Body of pancreas (tissue), 4 donors: ENCODE measurements around the gene ISOC2. TPM values are rescaled to one million over a fixed set of nuclear protein-coding genes. Genes with fewer than 3 reads are reported as not detected.
A peak's percentile ranks its signal among the peaks of the same experiment; 100 is the strongest.

Experiments used
- ATAC-seq: fragments of 150-250 bp; one replicate; pipeline ENCODE4 v1.9.1; 2016
- DNase-seq, 4 donors: peaks; one replicate each; pipeline ENCODE4 v3.0.0-alpha.2; 2019
- H3K27ac ChIP-seq, 4 donors: fragments of 200-600 bp; sonication (generic); 1 replicate in 3 of 4; 2 replicates in 1 of 4; pipeline versions ENCODE4 v1.5.1 to v1.6.1; 2016 to 2019; ENCODE audit warnings: mild to moderate bottlenecking in 1 of 4, mixed read lengths in 1 of 4, moderate library complexity in 1 of 4
- H3K27me3 ChIP-seq, 2 donors: fragments of 200-600 bp; sonication (generic); one replicate each; pipeline ENCODE4 v1.6.0; 2016; ENCODE audit warnings: mild to moderate bottlenecking in 1 of 2
- H3K36me3 ChIP-seq, 2 donors: fragments of 200-600 bp; sonication (generic); replicated peaks in 1 of 2; 2 replicates each; pipeline ENCODE4 v1.5.1; 2016; ENCODE audit warnings: low read depth in 2 of 2; ENCODE audit not compliant: insufficient read depth in 1 of 2
- H3K4me1 ChIP-seq: fragments of 200-600 bp; sonication (generic); one replicate; pipeline ENCODE4 v1.6.0; 2016
- H3K4me3 ChIP-seq, 2 donors: fragments of 200-600 bp; sonication (generic); 1 replicate in 1 of 2; 2 replicates in 1 of 2; pipeline ENCODE4 v1.5.1; 2016 to 2019
- H3K9me3 ChIP-seq, 3 donors: fragments of 200-600 bp; sonication (generic); 1 replicate in 2 of 3; 2 replicates in 1 of 3; pipeline ENCODE4 v1.5.1; 2016
- CTCF ChIP-seq, 7 experiments: fragments of 450-650 bp in 4 of 7; fragments of 200-600 bp in 3 of 7; sonication (generic) in 3 of 7; IDR thresholded peaks; one replicate each; pipeline ENCODE4 v1.5.1; 2016 to 2019; ENCODE audit warnings: antibody characterized with exemption in 7 of 7
- POLR2A ChIP-seq, 3 donors: fragments of 450-650 bp; IDR thresholded peaks; one replicate each; pipeline ENCODE4 v1.6.1; 2016; ENCODE audit warnings: antibody characterized with exemption in 3 of 3, mild to moderate bottlenecking in 2 of 3
- WGBS, 2 donors: methylation state at CpG; one replicate each; pipeline ENCODE4 v1.1.5; 2017; 5-methylcytosine and 5-hydroxymethylcytosine counted together
- intact Hi-C: fragments of 100-400 bp; cut with DNase I; formaldehyde crosslinking; loops from one replicate; pipeline ENCODE4 v1.15.1; 2023
- total RNA-seq, 2 donors: library from RNA; depleted of rRNA; stranded (reverse); fragments of >200 nt; gene quantifications; one replicate each; pipeline ENCODE4 v1.1.0, GENCODE V29; 2016

Gene ISOC2
- total RNA-seq, 2 donors from 2014 or later: 38.4 to 75.8 TPM

GRCh38 chr19:55472463-55472862 lies 11.0 kb upstream of the ISOC2 start:
- ATAC-seq: no peak
- WGBS, 2 donors: 74 to 80% methylated on average over 1 to 7 of the region's 8 CpGs
- peaks cover 20% of the 10 kb centered on the region for H3K4me1 ChIP-seq
- intact Hi-C loops: no loop called here
- no peak for DNase-seq
- no peaks in the 10 kb centered on the region for H3K27me3 ChIP-seq
- H3K4me3 ChIP-seq: no peak overlapping the region
- TF ChIP-seq CTCF (IDR thresholded peaks at IDR 0.05) (no peak), POLR2A (IDR thresholded peaks at IDR 0.05) (no peak)
- no peaks in the 10 kb centered on the region for H3K36me3 ChIP-seq
- H3K27ac ChIP-seq: no peak overlapping the region
- H3K9me3 ChIP-seq: no peaks in the 10 kb centered on the region

- no peaks in the 10 kb centered on the region for H3K27me3 ChIP-seq
- H3K36me3 ChIP-seq: no peaks in the 10 kb centered on the region
- no peaks in the 10 kb centered on the region for H3K9me3 ChIP-seq
- intact Hi-C loops: no loop called here
- no peak overlapping the region for H3K4me3 ChIP-seq
- WGBS, 2 donors: 76 to 79% methylated on average over 13 of the region's 13 CpGs
- no peak for TF ChIP-seq CTCF (IDR thresholded peaks at IDR 0.05)
- no peak for TF ChIP-seq POLR2A (IDR thresholded peaks at IDR 0.05)
- ATAC-seq (no peak), DNase-seq (no peak)
- peaks cover 17% of the 10 kb centered on the region for H3K4me1 ChIP-seq
- H3K27ac ChIP-seq: no peak overlapping the region
Measured at GRCh38 chr19:55471266-55471665, 9.8 kb upstream of the ISOC2 start.

GRCh38 chr19:55468054-55468393 lies 6.6 kb upstream of the ISOC2 start:
- Histone ChIP-seq H3K4me3 (no peak overlapping the region), H3K9me3 (no peaks in the 10 kb centered on the region), H3K27me3 (no peaks in the 10 kb centered on the region), H3K27ac (no peak overlapping the region), H3K36me3 (no peaks in the 10 kb centered on the region), H3K4me1 (peaks cover 9% of the 10 kb centered on the region)
- ATAC-seq: peak; percentile 9
- TF ChIP-seq POLR2A (IDR thresholded peaks at IDR 0.05): no peak
- peak in 1 of 7 experiments; percentile 5 for TF ChIP-seq CTCF (IDR thresholded peaks at IDR 0.05)
- no peak for DNase-seq
- 12 to 40% methylated on average over 1 to 4 of the region's 4 CpGs for WGBS, 2 donors
- intact Hi-C loops: no loop called here

GRCh38 chr19:55467236-55468053 lies 6.0 kb upstream of the ISOC2 start:
- no peak overlapping the region for H3K27ac ChIP-seq
- intact Hi-C loops: no loop called here
- H3K27me3 ChIP-seq: no peaks in the 10 kb centered on the region
- H3K9me3 ChIP-seq: no peaks in the 10 kb centered on the region
- peak; percentile 81 to 100 (median 87) for TF ChIP-seq CTCF (IDR thresholded peaks at IDR 0.05)
- no peak for TF ChIP-seq POLR2A (IDR thresholded peaks at IDR 0.05)
- DNase-seq (peak; percentile 59 to 72 (median 64)), ATAC-seq (peak; percentile 85)
- no peak overlapping the region for H3K4me3 ChIP-seq
- H3K4me1 ChIP-seq: peaks cover 14% of the 10 kb centered on the region
- 24 to 46% methylated on average over 15 to 29 of the region's 29 CpGs for WGBS, 2 donors
- H3K36me3 ChIP-seq: no peaks in the 10 kb centered on the region

- 62 to 83% methylated on average over 4 of the region's 4 CpGs for WGBS, 2 donors
- TF ChIP-seq POLR2A (IDR thresholded peaks at IDR 0.05) (no peak), CTCF (IDR thresholded peaks at IDR 0.05) (no peak)
- Histone ChIP-seq H3K27ac (no peak overlapping the region), H3K4me1 (peaks cover 20% of the 10 kb centered on the region), H3K36me3 (no peaks in the 10 kb centered on the region), H3K9me3 (no peaks in the 10 kb centered on the region), H3K27me3 (no peaks in the 10 kb centered on the region), H3K4me3 (no peak overlapping the region)
- ATAC-seq (no peak), DNase-seq (no peak)
- intact Hi-C loops: no loop called here
Measured at GRCh38 chr19:55466241-55466614, 4.8 kb upstream of the ISOC2 start.
